Calu3 (cell line): ENCODE results near the gene CMYA5. TPM values are rescaled to one million over a fixed set of nuclear protein-coding genes. Genes with fewer than 3 reads are reported as not detected.
"Not testable (repeated sequence)": the region's sequence is repeated elsewhere in the genome, so short reads cannot be mapped to it uniquely, and the experiment has no call there.

Source experiments
- BruUV-seq: library from RNA; stranded (reverse); fragments of 400-500 nt; replicated peaks from 2 replicates; lab custom pipeline; 2021; lab: Mats Ljungman, UMichigan
- CTCF ChIA-PET: fragments of 300-600 bp; sonication (Branson Sonifier 250); formaldehyde crosslinking; loops from one replicate; lab custom pipeline; 2022; ENCODE audit warnings: antibody characterized with exemption; lab: Charles Lee
- DNase-seq: peaks from one replicate; pipeline ENCODE4 v3.0.0; 2022
- H3K27ac Mint-ChIP-seq: one replicate; pipeline ENCODE4 v1.8.0; 2022; ENCODE audit warnings: mixed read lengths; ENCODE audit not compliant: unreplicated experiment
- H3K27me3 Mint-ChIP-seq: one replicate; pipeline ENCODE4 v1.8.0; 2022; ENCODE audit warnings: mixed read lengths; ENCODE audit not compliant: unreplicated experiment
- H3K36me3 Mint-ChIP-seq: one replicate; pipeline ENCODE4 v1.8.0; 2022; ENCODE audit warnings: mild to moderate bottlenecking, moderate library complexity, mixed read lengths; ENCODE audit not compliant: insufficient read depth, unreplicated experiment
- H3K4me1 Mint-ChIP-seq: one replicate; pipeline ENCODE4 v1.8.0; 2022; ENCODE audit warnings: mild to moderate bottlenecking, low read depth, mixed read lengths; ENCODE audit not compliant: unreplicated experiment
- H3K4me3 Mint-ChIP-seq: one replicate; pipeline ENCODE4 v1.8.0; 2022; ENCODE audit warnings: mild to moderate bottlenecking, low read depth, moderate library complexity, mixed read lengths; ENCODE audit not compliant: unreplicated experiment
- H3K9me3 Mint-ChIP-seq: one replicate; pipeline ENCODE4 v1.8.0; 2022; ENCODE audit warnings: low read depth, mixed read lengths; ENCODE audit not compliant: unreplicated experiment
- CTCF ChIP-seq: fragments of 200-600 bp; IDR thresholded peaks from one replicate; pipeline ENCODE4 v1.8.0; 2022; ENCODE audit warnings: antibody characterized with exemption; ENCODE audit not compliant: unreplicated experiment
- intact Hi-C: fragments of 100-400 bp; cut with micrococcal nuclease; formaldehyde crosslinking; loops from one replicate; pipeline ENCODE4 v1.10.0; 2022; ENCODE audit not compliant: unreplicated experiment
- total RNA-seq: library from RNA; stranded (reverse); gene quantifications from 2 replicates; pipeline ENCODE4 v1.2.3, GENCODE V29; 2022

CMYA5 gene
- total RNA-seq, 1 experiment from 2014 or later: 3.3 TPM

DNA sequence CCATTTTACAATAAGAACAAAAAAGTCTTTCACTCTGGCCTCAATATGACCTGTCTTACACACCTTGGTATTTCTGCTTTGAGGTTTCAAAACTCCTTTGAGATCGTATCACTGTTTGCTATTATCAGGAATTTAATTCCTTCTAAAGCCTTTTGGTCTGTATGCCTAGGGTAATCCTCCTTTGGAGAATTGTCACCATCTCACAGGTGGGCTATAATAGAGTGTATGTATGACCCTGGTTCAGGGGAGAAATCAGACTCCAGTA, 13.7 kb downstream of the CMYA5 start:
- intact Hi-C loops: loop anchor here (1.0 to 5.0 kb wide), 3 partner anchors 69 to 379 kb away; no protein-coding TSS in a partner anchor
- no TSS peak for BruUV-seq
- no peaks in the 10 kb centered on the region for H3K27me3 Mint-ChIP-seq
- H3K27ac Mint-ChIP-seq: peak overlapping the region; percentile 60
- no peak for TF ChIP-seq CTCF
- H3K9me3 Mint-ChIP-seq: peaks cover 2% of the 10 kb centered on the region
- H3K36me3 Mint-ChIP-seq: peaks cover 5% of the 10 kb centered on the region
- CTCF ChIA-PET: interaction anchor here (0.5 to 1.9 kb wide), 6 partner anchors 25 to 380 kb away, joined by 3 to 9 read pairs (median 4); no protein-coding TSS in a partner anchor
- no peak for DNase-seq
- peaks cover 71% of the 10 kb centered on the region for H3K4me1 Mint-ChIP-seq
- no peak overlapping the region for H3K4me3 Mint-ChIP-seq

GRCh38 chr5:79704553-79704952, 14.9 kb downstream of the CMYA5 start:
- H3K4me3 Mint-ChIP-seq: no peak overlapping the region
- H3K27me3 Mint-ChIP-seq: no peaks in the 10 kb centered on the region
- TF ChIP-seq CTCF: no peak
- intact Hi-C loops: loop anchor here (5.0 kb wide), 1 partner anchor 68 kb away; no protein-coding TSS in a partner anchor
- H3K4me1 Mint-ChIP-seq: peaks cover 64% of the 10 kb centered on the region
- H3K9me3 Mint-ChIP-seq: peaks cover 2% of the 10 kb centered on the region
- peak overlapping the region; percentile 60 for H3K27ac Mint-ChIP-seq
- DNase-seq: no peak
- BruUV-seq: no TSS peak
- CTCF ChIA-PET: interaction anchor here (0.6 kb wide), 1 partner anchor 603 kb away, joined by 6 read pairs; no protein-coding TSS in a partner anchor
- H3K36me3 Mint-ChIP-seq: peaks cover 5% of the 10 kb centered on the region

DNA sequence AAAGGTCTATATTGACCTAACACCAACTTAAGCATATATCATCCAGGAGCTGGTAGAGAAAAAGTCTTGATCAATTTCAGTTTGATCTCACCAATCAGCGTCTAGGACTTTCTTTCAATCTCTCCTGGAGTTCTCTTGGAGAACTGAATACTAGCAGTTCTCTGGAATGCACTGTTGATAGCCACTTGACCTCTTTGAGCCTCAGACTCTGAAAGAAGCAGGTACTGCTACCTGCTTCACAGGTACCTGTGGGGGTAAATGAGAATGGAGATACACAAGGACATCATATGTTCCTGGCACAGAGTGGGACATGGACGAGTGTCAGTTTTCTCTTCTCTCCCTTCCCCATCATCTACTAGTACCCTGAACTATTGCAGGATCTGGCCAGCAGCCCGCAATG, 16.0 kb downstream of the CMYA5 start:
- peaks cover 5% of the 10 kb centered on the region for H3K36me3 Mint-ChIP-seq
- no peak for DNase-seq
- H3K27me3 Mint-ChIP-seq: no peaks in the 10 kb centered on the region
- CTCF ChIA-PET: interaction anchor here (0.7 kb wide), 1 partner anchor 11 kb away, joined by 3 read pairs; no protein-coding TSS in a partner anchor
- peaks cover 54% of the 10 kb centered on the region for H3K4me1 Mint-ChIP-seq
- peak overlapping the region; percentile 72 for H3K27ac Mint-ChIP-seq
- BruUV-seq: no TSS peak
- H3K9me3 Mint-ChIP-seq: peaks cover 2% of the 10 kb centered on the region
- intact Hi-C loops: no loop called here
- H3K4me3 Mint-ChIP-seq: peak overlapping the region; percentile 40
- no peak for TF ChIP-seq CTCF

DNA sequence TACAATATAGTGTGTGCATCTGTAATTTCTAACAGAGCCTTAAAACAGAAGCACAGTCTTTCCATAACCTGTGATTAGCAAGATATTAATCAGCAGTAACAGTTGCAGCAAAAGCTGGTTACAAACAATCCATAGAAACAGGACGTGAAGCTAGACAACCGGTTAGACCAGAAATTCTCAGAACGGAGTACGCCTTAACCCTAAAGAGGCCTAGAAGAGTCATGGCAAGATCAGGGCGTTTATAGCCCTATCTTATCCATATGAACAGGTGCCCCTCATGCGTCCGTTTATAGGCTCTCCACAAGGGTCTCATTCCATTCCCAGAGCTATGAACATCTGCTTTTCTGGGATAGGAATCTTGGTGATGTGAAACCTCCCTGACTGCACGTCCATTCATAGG, 16.7 kb downstream of the CMYA5 start:
- intact Hi-C loops: not testable (repeated sequence)

GRCh38 chr5:79707535-79707934, 17.9 kb downstream of the CMYA5 start:
- Mint-ChIP-seq H3K4me1 (peaks cover 46% of the 10 kb centered on the region), H3K27me3 (no peaks in the 10 kb centered on the region), H3K9me3 (peaks cover 2% of the 10 kb centered on the region), H3K27ac (no peak overlapping the region), H3K36me3 (peaks cover 5% of the 10 kb centered on the region), H3K4me3 (no peak overlapping the region)
- CTCF ChIA-PET: interaction anchor here (0.6 to 1.8 kb wide), 5 partner anchors 18 to 376 kb away, joined by 3 to 4 read pairs (median 3); partner anchors contain the start of gene CMYA5
- DNase-seq: no peak
- intact Hi-C loops: no loop called here
- TF ChIP-seq CTCF: no peak
- BruUV-seq: no TSS peak

More for the DNA sequence above, 16.7 kb downstream of the CMYA5 start:
- H3K36me3 Mint-ChIP-seq, H3K27me3 Mint-ChIP-seq, BruUV-seq, H3K9me3 Mint-ChIP-seq, DNase-seq: not testable (repeated sequence)
- CTCF ChIA-PET: interaction anchor here (0.7 kb wide), 1 partner anchor 10 kb away, joined by 3 read pairs; no protein-coding TSS in a partner anchor
- peak overlapping the region; percentile 40 for H3K4me3 Mint-ChIP-seq
- peaks cover 52% of the 10 kb centered on the region for H3K4me1 Mint-ChIP-seq
- H3K27ac Mint-ChIP-seq: peak overlapping the region; percentile 72
